Measurements from ENCODE around the gene ZNF747.

Gene ZNF747

DNA sequence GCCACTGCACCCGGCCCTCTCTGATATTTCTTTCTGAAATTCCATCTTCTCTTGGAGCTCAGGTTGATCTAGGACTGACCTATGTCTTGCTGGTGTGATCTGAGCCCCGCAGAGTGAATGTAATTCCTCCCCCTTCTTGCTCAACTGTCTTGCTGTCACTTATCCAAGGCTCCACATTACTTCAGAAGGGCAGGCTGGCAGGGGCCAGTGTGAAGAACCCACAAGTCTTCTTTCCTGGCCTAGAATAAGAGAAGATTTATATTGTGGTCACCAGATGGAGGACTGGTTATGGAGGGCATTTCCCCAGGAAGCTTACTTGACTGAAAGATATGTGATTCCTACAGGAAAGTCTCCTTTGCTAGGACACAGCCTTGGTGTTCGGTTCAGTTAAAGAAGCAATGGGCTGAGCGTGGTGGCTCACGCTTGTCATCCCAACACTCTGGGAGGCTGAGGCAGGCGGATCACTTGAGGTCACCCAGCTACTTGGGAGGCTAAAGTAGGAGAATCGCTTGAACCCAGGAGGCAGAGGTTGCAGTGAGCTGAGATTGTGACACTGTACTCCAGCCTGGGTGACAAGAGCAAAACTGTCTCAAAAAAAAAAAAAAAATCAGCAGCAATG, 48.7 kb downstream of the ZNF747 start:
- Histone ChIP-seq H3K27ac (no peak overlapping the region), H3K4me3 (no peak overlapping the region)

DNA sequence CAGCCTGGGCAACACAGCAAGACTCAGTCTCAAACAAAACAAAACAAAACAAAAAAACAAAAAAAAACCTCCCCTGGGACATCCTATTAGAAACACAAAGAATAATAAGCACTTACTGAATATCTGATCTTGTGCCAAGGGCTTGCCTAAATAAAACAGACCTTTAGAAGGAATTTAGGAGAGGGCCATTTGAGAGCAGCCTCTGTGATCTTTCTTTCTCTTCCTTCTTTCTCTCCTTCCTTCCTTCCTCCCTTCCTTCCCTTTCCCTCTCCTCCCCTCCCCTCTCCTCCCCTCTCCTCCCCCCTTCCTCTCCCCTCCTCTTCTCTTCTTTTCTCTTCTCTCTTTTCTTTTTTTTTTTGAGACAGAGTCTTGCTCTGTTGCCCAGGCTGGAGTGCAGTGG, 49.8 kb downstream of the ZNF747 start:
- Histone ChIP-seq H3K27ac (no peak overlapping the region), H3K4me3 (no peak overlapping the region)

DNA sequence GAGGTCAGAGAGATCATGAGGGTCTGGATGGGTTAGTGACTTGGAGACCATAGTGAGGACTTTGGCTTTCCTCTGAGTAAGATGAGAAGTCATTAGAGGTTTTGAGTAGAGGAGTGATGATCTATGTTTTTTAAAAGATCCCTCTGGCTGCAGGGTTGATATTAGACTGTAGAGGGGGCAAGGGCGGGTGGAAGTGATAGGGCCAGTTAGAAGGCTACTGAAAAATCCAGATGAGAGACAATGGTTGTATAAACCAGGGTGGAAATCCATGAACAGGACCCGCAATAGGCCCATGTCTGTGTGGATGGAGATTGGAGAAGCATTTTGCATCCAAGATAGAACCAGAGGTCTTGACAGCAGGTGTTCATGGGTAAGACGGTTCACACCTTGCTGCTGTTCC, 52.3 kb downstream of the ZNF747 start:
- H3K27ac ChIP-seq: no peak overlapping the region
- H3K4me3 ChIP-seq: no peak overlapping the region

DNA sequence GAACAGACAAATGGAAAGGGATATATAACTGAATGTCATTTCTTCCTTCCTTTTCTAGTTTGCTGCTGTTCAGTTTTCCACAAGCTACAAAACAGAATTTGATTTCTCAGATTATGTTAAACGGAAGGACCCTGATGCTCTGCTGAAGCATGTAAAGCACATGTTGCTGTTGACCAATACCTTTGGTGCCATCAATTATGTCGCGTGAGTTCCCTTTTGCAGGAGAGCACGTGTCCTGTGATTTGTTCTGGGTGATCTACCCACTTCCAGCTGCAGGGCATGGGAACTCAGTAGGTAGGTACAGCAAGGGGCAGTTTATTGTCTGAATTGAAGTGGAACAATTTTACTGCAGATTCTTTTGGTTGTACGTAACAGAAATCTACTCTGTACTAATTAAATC, 53.3 kb downstream of the ZNF747 start:
- no peak overlapping the region for H3K4me3 ChIP-seq
- no peak overlapping the region for H3K27ac ChIP-seq

Data from skin epidermis (tissue), 12 donors.